Dedifferentiated amniotic fluid mesenchymal stem cell (primary cell): Measurements from ENCODE around the gene NECAP2.
"Not testable (repeated sequence)": the region's sequence is repeated elsewhere in the genome, so short reads cannot be mapped to it uniquely, and the experiment has no call there.

ENCODE experiments used
- DNase-seq: peaks from one replicate; pipeline ENCODE4 v3.0.0-alpha.2; 2016; ENCODE audit errors: extremely low spot score

NECAP2 gene

DNA sequence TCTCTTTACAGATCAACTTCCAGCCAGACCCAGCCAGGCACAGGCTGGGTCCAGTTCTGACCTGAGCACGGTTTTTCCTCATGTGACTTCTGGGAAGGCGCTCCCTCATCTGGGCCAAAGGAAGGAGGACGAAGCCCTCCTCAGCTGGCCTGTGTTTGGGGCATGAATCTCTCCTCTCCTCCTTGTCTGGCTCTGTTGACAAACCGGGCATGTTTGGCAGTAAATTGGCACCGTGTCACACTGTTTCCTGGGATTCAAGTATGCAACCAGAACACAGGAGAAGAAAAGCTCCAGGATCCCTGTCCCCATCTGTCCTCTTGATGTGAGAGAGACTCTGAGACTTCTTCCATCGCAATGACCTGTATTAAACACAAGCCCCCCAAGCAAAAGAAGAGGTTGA lies 18.3 kb downstream of the NECAP2 start:
- no peak for DNase-seq

DNA sequence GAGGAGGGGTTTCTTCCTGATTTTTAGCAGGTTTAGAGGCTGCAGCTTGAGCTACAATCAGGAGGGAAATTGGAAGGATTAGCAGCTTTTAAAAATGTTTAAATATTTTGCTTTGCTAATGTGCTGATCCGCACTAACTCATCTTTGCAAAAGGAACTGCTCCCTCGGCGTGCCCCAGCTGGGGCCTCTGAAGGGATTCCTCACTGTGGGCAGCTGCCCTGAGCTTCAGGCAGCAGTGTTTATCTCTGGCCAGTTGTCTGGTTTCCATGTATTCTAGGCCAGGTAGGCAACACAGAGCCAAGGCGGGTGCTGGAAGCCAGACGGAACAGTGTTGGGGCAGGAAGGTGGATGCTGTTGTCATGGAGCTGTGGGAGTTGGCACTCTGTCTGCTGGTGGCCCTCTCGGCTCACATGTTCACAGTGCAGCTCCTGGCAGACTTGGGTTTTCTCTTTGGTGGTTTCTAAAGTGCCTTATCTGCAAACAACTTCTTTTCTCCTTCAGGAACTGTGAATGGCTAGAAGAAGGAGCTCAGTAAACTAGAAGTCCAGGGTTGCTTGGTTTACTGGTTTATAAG lies 18.9 kb downstream of the NECAP2 start:
- DNase-seq = no peak

DNA sequence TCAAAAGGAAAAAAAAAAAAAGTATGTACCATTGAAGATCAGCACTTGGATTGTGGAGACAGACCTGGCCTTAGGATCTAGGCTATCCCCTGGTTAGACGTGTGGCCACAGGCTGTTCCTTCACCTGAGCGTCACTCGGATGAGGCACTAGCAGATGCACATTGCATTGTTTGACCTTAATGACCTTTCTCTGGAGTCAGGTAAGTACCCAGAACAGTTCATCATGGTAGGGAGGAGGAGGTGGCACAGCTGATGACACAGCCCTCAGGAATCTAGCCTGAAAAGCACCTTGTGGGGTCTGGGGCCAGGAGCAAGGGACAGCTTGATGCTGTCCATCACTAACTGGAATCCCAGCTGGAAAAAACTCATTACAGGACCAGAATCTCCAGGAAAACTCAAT lies 21.2 kb downstream of the NECAP2 start:
- no peak for DNase-seq

DNA sequence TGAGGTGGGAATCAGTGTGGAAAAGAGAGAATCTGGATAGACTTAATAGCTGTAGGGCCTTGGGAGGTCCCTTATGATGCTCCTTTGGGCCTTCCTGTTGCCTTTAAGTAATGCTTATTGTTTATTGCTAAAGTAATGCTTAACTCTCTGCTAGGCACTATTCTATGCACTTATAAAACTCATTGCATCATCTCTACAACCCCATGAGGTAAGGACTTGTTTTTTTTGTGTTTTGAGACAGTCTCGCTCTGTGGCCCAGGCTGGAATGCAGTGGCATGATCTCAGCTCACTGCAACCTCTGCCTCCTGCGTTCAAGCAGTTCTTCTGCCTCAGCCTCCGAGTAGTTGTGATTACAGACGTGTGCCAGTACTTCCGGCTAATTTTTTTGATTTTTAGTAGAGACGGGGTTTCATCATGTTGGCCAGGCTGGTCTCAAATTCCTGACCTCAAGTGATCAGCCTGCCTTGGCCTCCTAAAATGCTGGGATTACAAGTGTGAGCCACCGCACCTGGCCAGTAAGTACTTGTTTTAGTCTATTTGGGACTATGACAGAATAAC lies 22.3 kb downstream of the NECAP2 start:
- DNase-seq = no peak

DNA sequence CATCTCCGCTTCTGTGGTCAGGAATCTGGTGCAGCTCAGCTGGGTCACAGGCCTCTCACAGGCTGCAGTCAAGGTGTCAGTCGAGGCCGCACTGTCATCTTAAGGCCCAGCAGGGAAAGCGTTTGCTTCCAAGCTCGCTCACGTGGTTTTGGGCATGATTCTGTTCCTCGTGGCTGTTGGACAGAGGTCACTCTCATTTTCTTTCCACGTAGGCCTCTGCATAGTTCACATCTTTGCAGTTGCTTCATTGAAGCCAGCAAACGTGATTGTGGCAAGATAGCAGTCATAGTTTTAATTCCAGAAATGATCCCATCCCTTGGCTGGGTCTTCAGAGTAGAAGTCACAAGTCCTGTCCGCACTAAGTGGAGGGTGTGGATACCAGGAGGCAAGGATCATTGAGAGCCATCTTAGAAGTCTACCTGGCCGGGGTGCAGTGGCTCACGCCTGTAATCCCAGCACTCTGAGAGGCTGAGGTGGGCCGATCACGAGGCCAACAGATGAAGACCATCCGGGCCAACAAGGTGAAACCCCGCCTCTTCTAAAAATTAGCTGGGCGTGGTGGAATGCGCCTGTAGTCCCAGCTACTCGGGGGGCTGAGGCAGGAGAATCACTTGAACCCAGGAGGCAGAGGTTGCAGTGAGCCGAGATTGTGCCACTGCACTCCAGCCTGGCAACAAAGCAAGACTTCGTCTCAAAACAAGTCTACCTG lies 24.5 kb downstream of the NECAP2 start:
- DNase-seq = no peak

DNA sequence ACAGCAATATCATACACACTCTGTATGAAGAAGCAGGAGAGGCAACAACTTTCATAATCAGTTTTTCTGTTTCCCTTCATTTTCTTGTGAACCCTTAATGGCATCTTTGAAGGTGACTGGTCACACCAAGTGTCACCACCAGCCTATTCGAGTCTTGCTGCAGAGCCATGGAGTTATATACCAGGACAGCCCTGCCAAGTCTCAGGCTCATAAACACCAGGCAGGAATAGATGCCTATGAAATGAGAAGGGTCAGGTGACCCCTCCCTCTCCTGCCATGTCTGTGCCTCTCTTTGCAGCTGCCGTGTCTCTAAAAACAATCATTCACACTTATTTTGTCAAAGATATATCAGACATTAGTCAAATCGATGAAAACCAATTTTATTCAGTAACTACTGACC lies 28.0 kb downstream of the NECAP2 start:
- no peak for DNase-seq

DNA sequence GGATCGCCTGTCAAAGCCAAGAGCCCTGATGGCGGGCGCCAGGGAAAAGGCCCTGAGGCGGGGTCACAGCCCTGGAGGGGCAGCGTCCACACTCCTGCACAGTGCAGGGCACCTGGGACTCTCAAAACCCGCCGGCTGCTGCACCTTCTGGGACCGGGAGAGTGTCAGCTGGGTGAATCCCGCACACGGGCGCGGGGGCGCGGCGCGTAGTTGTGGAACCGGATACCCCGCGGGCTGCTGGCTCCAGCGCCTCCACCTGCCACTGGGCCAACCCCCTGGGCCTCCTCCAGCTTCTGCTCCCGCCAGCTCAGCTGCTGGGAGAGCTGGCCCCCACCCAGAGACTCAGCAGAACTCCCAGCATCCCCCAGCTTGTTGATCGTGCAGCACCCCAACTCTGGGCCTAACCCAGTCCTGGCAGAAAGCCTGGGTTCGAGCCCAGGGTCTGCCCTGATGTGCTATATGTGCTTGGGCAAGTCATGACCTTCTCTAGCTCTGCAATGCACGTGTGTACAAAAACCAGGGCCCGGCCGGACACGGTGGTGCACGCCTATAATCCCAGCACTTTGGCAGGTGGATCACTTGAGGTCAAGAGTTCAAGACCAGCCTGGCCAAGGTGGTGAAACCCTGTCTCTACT lies 33.8 kb downstream of the NECAP2 start:
- no peak for DNase-seq

DNA sequence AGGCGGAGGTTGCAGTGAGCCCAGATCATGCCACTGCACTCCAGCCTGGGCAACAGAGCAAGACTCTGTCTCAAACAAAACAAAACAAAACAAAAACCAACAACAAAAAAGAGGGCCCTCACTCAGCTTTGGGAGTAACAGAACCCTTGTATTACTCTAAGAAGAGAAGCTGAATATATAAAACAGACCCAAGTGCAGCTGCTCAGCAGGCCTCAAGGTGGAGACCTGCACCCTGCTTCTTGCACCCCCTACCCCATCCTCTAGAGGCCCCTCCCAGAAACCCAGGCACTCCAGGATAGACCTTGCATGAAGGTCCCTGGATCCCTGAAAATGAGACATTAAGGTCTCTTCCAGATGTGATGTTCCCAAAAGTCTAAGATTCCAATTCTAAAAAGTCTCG lies 34.4 kb downstream of the NECAP2 start:
- DNase-seq = not testable (repeated sequence)

DNA sequence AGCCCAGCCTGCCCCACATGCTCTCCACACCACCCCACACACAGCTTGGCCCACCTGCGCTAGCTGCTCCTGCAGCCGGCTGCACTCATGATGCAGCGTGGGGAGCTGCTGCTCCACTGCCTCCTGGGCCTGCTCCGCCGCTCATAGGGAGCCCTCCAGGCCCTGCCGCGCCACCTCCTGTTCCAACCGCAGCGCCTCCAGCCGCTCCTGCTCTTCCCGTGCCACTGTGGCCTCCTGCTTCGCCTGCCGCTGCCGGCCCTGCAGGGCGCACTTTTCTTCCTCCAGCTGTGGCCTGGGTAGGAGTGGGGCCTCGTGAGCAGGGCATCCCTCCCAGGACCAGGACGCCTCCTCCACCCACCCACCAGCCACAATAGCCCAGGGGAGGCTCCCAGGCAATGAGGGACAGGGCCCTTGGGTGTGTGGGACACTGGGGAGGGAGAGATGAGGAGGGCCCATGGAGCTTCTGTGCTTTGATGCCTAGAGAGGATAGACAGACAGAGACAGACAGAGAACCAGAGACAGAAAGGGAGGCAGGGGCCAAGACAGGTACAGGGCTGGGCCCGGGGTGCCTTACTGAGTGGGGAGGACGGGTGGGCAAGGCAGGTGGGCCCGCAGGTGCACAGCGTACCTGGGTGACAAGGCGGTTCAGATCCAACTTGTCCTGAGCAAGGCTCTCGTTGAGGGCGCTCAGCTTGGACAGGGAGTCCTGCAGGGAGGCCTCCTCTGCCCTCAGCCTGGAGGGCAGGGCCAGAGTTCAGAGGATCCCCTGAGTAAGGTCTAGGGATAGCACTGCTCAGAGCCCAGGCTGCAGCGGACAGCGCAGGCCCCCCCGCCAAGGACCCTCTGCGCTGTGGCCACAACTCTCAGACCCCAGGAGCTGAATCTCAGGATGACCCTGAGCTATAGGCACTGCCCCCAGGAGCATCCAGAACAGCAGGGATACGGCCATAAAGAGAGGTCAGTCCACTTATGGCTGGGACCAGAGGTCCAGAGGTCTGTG lies 35.5 kb downstream of the NECAP2 start:
- not testable (repeated sequence) for DNase-seq

DNA sequence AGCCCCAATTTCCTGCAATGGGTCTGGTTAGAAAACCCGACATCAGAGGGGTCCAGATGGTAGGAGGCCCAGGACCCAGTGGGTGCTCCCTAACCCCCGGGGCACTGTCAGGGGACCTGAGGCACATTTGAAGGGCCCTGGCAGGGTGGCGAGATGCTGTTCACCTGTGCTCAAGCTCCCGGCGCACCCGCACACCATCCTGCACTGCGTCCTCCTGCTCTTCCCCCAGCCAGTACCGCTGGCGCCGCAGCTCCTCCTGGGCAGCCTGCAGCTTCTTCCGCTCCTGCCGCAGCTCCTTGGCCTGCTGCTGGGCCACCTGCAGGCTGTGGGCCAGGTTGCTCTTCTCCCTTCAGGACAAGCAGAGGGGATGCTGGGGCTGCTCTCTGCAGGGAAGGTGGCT lies 37.6 kb downstream of the NECAP2 start:
- no peak for DNase-seq

DNA sequence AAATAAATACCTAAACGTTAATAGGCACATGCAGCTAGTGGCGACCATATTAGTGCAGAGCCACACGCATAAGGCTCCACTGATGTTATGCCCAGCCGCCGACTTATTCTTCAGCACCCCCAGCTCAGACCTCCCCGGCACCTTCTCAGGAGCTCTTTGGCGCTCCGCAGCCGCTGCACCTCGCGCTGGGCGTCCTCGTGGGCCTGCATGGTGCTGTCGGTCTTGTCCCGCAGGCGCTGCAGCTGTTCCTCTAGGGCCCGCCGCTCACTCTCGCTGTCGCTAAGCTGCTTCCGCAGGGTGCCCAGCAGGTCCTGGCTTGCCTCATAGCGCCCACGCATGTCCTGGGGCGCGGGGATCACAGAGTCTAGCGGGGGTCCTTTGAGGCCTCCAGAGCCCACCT lies 42.6 kb downstream of the NECAP2 start:
- not testable (repeated sequence) for DNase-seq

DNA sequence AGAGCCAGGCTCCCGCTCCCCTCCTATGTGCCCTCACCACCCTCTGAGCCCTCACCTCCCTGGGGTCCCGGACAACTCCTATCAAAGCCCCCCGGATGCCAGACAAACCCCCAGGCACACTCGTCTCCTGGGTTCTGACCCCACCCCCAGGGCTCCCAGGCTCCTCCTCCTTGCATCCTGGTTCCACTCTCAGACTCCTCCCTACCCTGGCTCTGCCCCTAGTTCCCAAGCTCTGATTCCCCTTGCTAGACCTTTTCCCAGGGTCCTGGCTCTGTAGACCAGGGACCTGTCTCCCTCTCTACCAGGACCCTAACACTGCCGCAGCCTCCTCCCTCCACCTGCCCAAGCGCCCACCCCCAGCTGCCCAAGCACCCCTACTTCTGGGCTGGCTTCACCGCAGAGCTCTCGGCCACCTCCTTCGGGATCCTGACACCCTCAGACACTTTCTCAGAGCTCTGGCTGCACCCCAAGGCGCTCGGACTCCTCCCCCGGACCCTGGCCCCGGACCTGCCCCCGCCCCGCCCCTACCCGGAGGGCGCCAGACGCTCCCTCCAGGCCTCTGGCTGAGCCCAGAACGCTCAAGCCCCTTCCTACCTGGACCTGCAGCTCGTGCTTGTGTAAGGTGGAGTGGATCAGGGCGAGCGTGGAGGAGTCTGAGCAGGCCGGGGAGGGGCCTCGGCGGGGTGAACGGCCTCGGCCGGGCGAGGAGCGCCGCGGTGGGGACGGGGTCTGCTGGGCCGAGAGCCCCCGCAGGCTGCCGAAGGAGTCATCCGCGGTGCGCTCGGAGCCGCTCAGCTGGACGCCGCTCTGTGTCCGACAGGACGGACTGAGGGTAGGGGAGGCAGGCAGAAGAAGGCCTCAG lies 43.3 kb downstream of the NECAP2 start:
- DNase-seq = not testable (repeated sequence)

DNA sequence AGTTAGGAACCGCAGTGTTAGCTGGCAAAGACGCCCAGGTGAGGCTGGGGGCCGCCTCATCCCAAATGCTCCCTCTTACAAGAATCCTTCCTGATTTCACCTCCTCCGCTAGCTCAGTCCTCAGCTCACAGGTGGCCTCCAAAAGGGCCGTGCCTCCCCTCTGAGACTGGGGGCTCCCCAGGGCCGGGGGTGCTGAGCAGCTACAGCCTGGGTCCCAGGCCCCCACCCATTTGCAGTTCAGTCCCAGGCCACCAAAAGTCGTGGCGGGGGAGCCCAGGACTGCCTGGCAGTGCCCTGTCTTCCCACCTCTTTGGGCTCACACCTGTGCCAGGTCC lies 43.9 kb downstream of the NECAP2 start:
- no peak for DNase-seq

DNA sequence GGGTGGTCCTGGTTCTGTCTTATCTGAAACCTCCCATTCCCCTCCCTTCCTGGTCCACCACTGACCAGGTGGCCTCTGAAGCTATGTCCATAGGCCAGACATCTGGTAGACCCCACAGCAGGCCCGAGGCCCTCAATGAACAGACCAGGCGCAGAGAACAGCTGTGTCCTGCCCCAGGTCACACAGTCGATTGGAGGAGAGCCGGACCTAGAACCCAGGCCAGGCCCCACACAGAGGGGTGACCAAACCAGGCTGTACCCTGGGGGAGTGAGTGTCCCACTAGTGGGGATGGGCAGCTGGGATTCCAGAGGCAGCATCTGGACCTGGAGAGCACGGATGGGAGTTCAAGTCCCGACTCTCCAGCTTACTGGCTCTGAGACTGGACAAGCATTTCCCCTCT lies 44.4 kb downstream of the NECAP2 start:
- no peak for DNase-seq

DNA sequence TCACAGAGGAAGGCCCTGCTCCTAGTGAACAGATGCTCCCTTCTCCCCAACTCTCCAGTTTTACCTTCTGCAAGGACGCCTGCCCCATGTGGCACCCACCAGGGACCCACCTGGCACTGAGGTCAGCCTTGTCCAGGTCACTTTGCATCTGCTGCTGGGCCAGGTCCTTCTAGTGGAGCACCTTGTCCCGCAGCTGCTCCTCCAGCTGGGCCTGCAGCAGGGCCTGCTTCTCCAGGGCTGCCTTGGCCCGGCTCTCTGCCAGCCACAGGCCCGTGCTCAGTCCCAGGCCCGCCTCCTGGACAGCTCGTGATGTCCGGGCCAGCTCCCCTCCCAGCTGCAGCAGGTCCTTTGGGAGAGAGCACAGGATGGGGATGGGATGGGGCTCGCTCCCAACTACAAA lies 45.8 kb downstream of the NECAP2 start:
- not testable (repeated sequence) for DNase-seq

DNA sequence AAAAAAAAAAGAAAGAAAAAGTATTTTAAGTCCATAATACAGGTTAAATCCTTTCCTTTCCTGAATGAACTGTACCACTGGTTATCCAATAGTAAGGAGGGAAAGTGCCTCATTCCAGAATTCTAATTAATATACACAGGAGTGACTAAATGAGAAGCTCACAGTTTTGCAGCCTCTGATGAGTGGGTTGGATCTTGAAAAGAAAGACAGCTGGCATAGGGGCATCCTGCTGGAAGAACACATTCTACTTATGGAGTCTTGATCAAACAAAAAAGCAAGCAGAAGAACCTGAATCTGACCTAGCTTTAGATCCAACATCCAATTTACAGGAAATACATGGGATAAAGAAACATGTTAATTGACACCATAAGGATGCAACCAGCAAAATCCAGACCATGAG lies 46.5 kb downstream of the NECAP2 start:
- not testable (repeated sequence) for DNase-seq

DNA sequence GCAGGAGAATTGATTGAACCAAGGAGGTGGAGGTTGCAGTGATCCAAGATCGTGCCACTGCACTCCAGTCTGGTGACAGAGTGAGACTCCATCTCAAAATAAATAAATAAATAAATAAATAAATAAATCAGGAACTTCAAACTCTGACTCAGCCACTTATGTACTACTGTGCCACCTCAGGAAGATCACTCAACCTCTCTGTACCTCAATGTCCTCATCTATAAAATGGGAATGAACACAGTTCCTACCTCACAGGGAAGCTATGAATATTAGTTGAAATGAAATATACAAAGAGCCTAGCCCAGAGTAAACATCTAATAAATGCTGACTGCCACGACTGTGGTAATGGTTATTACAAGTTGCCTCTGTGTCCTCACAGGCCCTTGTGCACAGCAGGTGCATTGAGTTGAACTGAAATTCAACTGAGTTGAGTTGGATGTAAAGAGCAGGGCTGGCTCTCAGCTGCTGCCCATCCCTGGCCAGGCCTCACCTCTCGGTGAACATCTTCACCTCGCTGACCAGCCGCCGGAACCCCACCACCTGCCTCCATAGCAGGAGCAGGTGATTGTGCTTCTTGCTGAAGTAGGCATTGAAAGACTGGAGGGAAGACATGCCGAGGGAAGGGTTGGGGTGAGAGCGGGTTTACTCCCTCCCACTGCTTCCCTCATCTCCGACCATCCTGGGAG lies 48.8 kb downstream of the NECAP2 start:
- not testable (repeated sequence) for DNase-seq

DNA sequence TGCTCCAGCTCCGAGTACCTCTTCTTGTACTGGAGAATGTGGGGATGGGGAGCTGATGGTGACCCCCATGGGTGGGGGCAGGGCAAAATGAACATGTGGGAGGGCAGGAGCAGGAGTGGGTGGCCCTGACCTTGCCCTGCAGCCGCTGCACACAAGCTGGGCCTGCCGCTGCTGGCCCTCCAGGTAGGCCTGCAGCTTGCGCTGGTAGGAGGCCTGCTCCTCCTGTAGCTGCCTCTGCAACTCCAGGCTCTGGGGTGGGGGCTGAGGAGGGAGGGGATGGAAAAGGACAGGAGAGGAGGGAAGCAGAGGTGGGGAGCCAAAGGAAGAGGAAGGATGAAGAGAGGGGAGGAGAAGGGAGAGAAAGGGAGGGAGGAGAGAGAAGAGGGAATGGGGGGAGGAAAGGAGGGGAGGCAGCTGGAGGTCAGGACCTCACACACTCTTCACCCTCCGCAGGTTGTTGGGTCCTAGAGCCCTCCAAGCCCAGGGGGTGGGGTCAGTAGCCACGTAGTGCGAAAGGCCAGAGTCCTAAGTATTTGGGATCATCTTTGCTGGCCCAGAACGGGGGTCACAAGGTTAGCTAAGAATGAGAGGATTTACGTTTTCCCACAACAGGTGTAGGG lies 50.6 kb downstream of the NECAP2 start:
- DNase-seq = no peak

DNA sequence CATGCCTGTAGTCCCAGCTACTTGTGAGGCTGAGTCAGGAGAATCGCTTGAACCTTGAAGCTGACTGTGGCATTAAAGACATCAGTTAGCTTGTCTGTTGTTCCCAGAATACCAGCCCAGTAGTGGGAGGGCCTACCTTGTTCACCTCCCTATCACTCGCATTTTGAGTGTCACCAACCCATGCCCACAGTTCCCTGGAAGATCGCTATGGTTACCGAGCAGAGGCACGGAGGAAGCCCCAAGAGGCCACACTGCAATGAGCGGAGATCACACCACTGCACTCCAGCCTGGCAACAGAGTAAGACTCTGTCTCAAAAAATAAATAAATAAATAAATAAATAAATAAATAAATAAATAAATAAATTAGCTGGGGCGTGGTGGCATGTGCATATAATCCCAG lies 52.4 kb downstream of the NECAP2 start:
- DNase-seq = not testable (repeated sequence)

DNA sequence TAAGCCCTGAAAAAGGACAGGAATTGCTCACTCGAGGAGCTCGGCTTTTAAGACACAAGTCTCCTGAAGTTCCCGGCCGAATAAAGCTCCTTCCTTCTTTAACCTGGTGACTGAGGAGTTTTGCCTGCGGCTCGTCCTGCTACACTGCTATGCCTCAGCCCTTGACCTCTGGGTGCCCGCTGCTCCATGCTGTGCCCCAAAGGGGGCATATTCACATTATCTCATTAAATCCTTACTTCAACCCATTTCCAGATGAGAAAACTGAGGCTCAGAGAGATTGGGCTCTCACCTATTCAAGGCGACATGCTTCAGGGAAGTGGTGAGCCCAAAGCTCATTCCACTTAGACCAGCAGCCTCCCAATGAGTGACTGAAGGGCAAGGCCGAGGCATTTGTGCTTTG lies 53.2 kb downstream of the NECAP2 start:
- DNase-seq = not testable (repeated sequence)
